Urinary bladder (tissue), 4 donors: ENCODE data around the gene TTC23L. TPM values are rescaled to one million over a fixed set of nuclear protein-coding genes. Genes with fewer than 3 reads are reported as not detected.

Experiments used
- DNase-seq: peaks from one replicate; pipeline ENCODE4 v3.0.0-alpha.2; 2015; ENCODE audit errors: extremely low spot score
- H3K27ac ChIP-seq: one replicate; pipeline ENCODE4 v1.5.1; 2013; ENCODE audit warnings: low read depth, mild to moderate bottlenecking, moderate library complexity
- H3K36me3 ChIP-seq: one replicate; pipeline ENCODE4 v1.6.1; 2013; ENCODE audit warnings: mild to moderate bottlenecking, moderate library complexity; ENCODE audit not compliant: insufficient read depth
- H3K4me1 ChIP-seq: one replicate; pipeline ENCODE4 v1.6.1; 2013; ENCODE audit warnings: mild to moderate bottlenecking, moderate library complexity; ENCODE audit not compliant: insufficient read depth
- H3K4me3 ChIP-seq: one replicate; pipeline ENCODE4 v1.5.1; 2013; ENCODE audit warnings: low read depth, low read length
- WGBS: extraction: QIAGEN DNeasy Blood & Tissue Kit; methylation state at CpG from one replicate; pipeline ENCODE4 v1.1.7; 2013; 5-methylcytosine and 5-hydroxymethylcytosine counted together
- polyA plus RNA-seq: library from polyadenylated mRNA; stranded (reverse); fragments of 200-250 nt; gene quantifications from one replicate; pipeline ENCODE4 v1.2.3, GENCODE V29; 2013
- total RNA-seq: library from RNA; depleted of rRNA; stranded (reverse); fragments of >200 nt; gene quantifications from one replicate; pipeline ENCODE4 v1.2.3, GENCODE V29; 2014
- donor health status: healthy with polysubstance abuse.
- donor health status: healthy.

TTC23L gene
- total and polyA plus RNA-seq, 2 donors, result 0.37 to 1.3 TPM

DNA sequence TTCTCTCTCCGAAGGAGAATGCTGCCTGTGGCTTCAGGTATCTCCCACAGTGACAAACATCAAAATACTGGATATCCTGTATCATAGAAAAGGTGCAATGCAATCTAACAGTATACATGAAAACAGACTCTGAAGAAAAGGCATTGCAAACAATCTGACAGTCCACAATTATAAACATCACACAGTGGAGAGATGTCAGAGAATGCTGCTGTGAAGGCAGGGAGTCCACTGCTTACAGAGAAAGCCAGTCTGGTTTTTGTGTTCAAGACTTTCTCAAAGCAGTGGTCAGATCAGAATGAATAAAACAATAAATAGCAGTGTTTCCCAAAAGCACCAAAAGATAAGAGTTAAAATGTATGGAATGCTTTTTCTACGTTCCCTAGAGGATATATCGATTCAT, 28.7 kb downstream of the TTC23L start:
- no peak for DNase-seq
- no peak overlapping the region for H3K4me3 ChIP-seq
- H3K4me1 ChIP-seq, result no peaks in the 10 kb centered on the region
- 79% methylated on average over 3 of the region's 3 CpGs for WGBS
- H3K36me3 ChIP-seq, result no peaks in the 10 kb centered on the region
- H3K27ac ChIP-seq, result no peak overlapping the region

GRCh38 chr5:34868791-34869190, 29.8 kb downstream of the TTC23L start:
- Histone ChIP-seq H3K4me3 (no peak overlapping the region), H3K27ac (no peak overlapping the region), H3K4me1 (no peaks in the 10 kb centered on the region), H3K36me3 (no peaks in the 10 kb centered on the region)
- 97% methylated on average over 1 of the region's 1 CpG for WGBS
- DNase-seq, result no peak

DNA sequence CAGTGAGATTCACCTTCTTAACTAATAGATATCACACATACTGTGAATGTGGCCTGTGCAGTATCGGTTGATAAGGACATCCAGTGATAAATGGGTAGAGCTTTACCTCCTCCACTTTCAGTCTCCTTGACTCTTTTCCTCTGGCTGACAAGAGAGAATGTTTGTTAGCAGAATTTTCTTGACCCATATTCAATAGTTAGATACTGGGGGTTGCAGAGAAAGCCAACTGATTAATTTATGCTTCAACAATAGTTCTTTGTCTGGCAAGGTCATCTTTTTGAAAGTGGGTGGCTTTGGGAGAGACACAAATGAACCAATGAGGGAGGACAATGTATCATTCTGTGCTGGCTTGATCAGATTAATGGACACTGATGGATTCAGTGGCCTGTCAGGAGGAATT, 30.3 kb downstream of the TTC23L start:
- no peak overlapping the region for H3K4me3 ChIP-seq
- no peaks in the 10 kb centered on the region for H3K36me3 ChIP-seq
- 84% methylated on average over 1 of the region's 1 CpG for WGBS
- H3K4me1 ChIP-seq, result no peaks in the 10 kb centered on the region
- no peak overlapping the region for H3K27ac ChIP-seq
- DNase-seq, result no peak

DNA sequence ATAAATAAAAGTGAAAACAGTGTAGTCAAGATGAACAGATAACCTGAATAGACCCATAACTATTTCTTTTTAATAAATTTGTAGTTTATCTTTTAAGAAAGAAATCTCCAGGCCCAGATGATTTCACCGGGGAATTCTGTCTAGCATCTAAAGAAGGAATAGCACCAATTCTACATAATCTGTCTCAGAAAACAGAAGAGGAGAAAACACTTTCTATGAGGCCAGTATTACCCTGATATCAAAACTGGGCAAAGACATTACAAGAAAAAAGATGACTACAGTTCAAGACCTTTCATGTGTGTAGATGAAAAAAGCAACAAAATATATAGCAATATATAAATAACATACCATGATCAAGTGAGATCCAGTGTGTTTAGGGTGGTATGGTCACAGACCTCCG, 31.4 kb downstream of the TTC23L start:
- no peaks in the 10 kb centered on the region for H3K4me1 ChIP-seq
- no peak overlapping the region for H3K4me3 ChIP-seq
- no peak for DNase-seq
- H3K27ac ChIP-seq, result no peak overlapping the region
- H3K36me3 ChIP-seq, result no peaks in the 10 kb centered on the region
- WGBS, result 97% methylated on average over 2 of the region's 2 CpGs

- Histone ChIP-seq H3K27ac (no peak overlapping the region), H3K4me3 (no peak overlapping the region)
- DNase-seq, result no peak
Measured at GRCh38 chr5:34876275-34876674, 37.3 kb downstream of the TTC23L start.

GRCh38 chr5:34881246-34881645, 42.3 kb downstream of the TTC23L start:
- Histone ChIP-seq H3K27ac (no peak overlapping the region), H3K36me3 (no peaks in the 10 kb centered on the region), H3K4me1 (no peaks in the 10 kb centered on the region), H3K4me3 (no peak overlapping the region)
- no peak for DNase-seq

More at GRCh38 chr5:34876275-34876674, 37.3 kb downstream of the TTC23L start:
- Histone ChIP-seq H3K4me1 (no peaks in the 10 kb centered on the region), H3K36me3 (no peaks in the 10 kb centered on the region)

GRCh38 chr5:34886392-34887119, 47.6 kb downstream of the TTC23L start:
- 82% methylated on average over 3 of the region's 3 CpGs for WGBS
- Histone ChIP-seq H3K4me3 (no peak overlapping the region), H3K27ac (no peak overlapping the region), H3K36me3 (no peaks in the 10 kb centered on the region), H3K4me1 (no peaks in the 10 kb centered on the region)
- no peak for DNase-seq

DNA sequence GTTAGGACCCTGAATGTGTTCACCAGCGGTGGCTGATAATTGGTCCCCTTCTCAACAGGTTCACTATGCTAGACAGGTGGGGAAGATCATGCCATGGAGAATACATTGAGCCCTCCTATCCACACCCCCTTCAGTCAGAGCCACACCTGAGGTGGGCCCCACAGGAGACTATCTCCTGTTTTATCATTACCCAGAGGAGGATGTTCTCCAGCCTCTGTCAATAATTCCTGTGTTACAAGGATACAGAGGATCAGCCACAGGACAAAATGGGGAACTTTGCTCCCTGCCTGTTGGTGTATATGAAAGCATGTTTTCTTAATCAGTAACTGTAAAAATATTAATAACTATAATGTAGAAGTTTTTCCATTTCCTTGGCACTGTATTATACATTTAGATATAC, 50.4 kb downstream of the TTC23L start:
- no peak for DNase-seq
- WGBS, result 92% methylated on average over 1 of the region's 1 CpG
- Histone ChIP-seq H3K4me1 (no peaks in the 10 kb centered on the region), H3K4me3 (no peak overlapping the region), H3K27ac (no peak overlapping the region), H3K36me3 (no peaks in the 10 kb centered on the region)

- no peaks in the 10 kb centered on the region for H3K36me3 ChIP-seq
- no peak overlapping the region for H3K27ac ChIP-seq
- no peak for DNase-seq
- H3K4me3 ChIP-seq, result no peak overlapping the region
- 44% methylated on average over 5 of the region's 5 CpGs for WGBS
- H3K4me1 ChIP-seq, result no peaks in the 10 kb centered on the region
Measured at GRCh38 chr5:34891981-34892380, 53.0 kb downstream of the TTC23L start.

- H3K36me3 ChIP-seq, result no peaks in the 10 kb centered on the region
- H3K4me3 ChIP-seq, result no peak overlapping the region
- no peak for DNase-seq
- 89% methylated on average over 6 of the region's 6 CpGs for WGBS
- no peak overlapping the region for H3K27ac ChIP-seq
- no peaks in the 10 kb centered on the region for H3K4me1 ChIP-seq
Measured at GRCh38 chr5:34892414-34892813, 53.5 kb downstream of the TTC23L start.

GRCh38 chr5:34894716-34895115, 55.8 kb downstream of the TTC23L start:
- Histone ChIP-seq H3K4me1 (no peaks in the 10 kb centered on the region), H3K36me3 (no peaks in the 10 kb centered on the region), H3K27ac (no peak overlapping the region), H3K4me3 (no peak overlapping the region)
- DNase-seq, result no peak
- 96% methylated on average over 1 of the region's 1 CpG for WGBS

GRCh38 chr5:34895641-34896419, 56.9 kb downstream of the TTC23L start:
- H3K36me3 ChIP-seq, result no peaks in the 10 kb centered on the region
- H3K27ac ChIP-seq, result no peak overlapping the region
- WGBS, result 91% methylated on average over 2 of the region's 2 CpGs
- DNase-seq, result no peak
- H3K4me1 ChIP-seq, result no peaks in the 10 kb centered on the region
- no peak overlapping the region for H3K4me3 ChIP-seq

- no peak for DNase-seq
- no peak overlapping the region for H3K4me3 ChIP-seq
- no peak overlapping the region for H3K27ac ChIP-seq
- no peaks in the 10 kb centered on the region for H3K4me1 ChIP-seq
- H3K36me3 ChIP-seq, result no peaks in the 10 kb centered on the region
Measured at GRCh38 chr5:34897646-34898045, 58.7 kb downstream of the TTC23L start.

DNA sequence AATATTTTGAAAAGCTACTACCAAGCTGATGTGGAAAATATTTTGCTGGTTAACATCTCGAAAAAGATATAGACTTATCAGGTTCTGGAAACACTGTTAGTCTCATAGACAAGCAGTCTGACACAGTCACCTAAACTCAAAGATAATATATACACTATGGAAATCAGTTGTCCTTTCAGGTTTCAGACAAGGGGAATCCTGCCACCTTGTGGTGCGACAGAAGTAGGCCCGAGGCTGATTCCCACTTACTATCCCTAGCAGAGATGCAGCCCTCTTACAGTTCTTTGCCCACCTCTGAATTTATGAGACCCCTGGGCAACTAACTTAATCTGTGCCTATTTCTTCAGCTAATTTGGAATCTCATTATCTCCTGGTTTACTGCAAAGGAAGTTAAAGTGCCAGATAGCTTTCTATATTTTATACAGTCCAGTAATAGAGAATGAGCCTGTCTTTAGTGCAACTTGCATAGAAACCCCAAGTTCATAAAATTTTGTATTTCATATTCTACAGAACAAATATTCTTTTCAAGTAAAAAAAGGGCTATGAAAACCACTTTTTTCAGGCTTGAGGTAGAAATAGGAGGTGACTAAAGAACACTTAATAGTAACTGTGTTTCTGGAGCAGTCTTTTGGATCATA, 59.4 kb downstream of the TTC23L start:
- Histone ChIP-seq H3K4me3 (no peak overlapping the region), H3K36me3 (no peaks in the 10 kb centered on the region), H3K4me1 (no peaks in the 10 kb centered on the region), H3K27ac (no peak overlapping the region)
- peak; percentile 32 for DNase-seq
- under 1% methylated on average over 3 of the region's 3 CpGs for WGBS
